HG02763 (cell line): ENCODE measurements around the gene LHB.

ENCODE experiments used
- ATAC-seq: cut with Tn5 transposase; IDR thresholded peaks from one replicate; pipeline ENCODE4 v1.9.1; 2021; ENCODE audit warnings: mild to moderate bottlenecking, moderate library complexity; ENCODE audit not compliant: unreplicated experiment

Gene LHB

DNA sequence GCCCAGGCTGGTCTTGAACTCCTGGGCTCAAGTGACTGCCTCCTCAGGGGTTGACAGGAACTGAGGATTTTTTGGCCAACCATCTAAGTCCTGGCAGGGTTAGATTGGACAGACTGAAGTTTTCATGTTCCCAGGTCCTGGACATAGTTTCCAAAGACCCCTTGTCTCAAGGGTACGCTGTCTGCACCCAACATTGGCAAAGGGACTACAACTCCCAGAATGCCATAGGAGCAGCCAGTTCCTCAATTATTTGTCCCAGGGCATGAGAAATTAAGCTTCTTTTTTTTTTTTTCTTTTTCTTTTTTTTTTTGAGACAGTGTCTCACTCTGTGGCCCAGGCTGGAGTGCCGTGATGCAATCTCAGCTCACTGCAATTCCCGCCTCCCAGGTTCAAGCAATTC is 30.7 kb downstream of the LHB start:
- no peak for ATAC-seq

DNA sequence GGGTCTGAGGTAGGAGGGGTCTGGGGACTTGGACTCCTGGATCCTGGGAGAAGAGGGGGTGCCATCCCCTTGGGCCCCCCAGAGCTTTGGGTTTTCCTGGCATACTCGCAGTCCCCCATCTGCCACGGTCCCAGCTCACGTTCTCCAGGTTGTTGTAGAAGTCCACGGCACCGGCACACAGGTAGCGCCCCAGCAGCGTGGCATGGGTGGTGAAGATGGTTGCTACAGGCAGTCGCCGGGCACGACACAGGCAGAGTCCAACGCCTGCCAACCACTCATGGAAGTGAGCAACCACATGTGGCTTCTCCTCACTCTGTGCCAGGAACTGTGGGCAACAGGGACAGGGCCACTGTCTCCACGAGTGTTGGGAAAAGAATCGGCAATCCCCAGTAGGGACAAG is 31.2 kb downstream of the LHB start:
- no peak for ATAC-seq

DNA sequence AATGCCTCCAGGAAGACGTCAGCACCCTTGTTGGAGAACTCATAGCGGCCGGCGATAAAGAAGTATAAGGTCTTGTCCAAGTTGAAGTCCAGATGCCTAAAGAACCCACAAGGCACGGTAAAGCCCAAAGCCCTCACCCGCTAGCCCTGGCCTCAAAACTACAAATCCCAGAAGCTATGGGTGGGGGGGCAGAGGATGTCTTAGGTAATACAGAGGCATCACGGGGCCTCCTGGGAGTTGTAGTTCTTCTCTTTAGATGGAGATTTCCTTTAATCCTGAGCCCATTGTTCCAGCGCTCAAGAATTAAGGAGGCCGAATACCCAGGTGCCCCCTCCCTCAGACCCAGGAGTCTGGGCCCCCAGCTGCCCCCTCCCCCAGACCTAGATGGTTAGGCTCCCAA is 34.6 kb downstream of the LHB start:
- no peak for ATAC-seq

DNA sequence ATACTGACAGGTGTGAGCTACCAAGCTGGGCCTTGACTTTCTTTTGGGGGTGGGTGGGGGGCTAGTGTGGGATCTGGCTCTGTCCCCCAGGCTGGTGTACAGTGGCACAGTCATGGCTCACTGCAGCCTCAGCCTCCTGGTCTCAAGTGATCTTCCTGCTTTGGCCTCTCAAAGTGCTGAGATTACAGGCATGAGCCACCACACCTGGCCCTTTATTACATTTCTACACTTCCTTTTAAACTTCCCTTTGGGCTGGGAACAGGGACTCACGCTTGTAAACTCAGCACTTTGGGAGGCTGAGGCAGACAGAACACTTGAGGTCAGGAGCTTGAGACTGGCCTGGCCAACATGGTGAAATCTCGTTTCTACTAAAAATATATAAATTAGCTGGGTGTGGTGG is 39.8 kb downstream of the LHB start:
- no peak for ATAC-seq

DNA sequence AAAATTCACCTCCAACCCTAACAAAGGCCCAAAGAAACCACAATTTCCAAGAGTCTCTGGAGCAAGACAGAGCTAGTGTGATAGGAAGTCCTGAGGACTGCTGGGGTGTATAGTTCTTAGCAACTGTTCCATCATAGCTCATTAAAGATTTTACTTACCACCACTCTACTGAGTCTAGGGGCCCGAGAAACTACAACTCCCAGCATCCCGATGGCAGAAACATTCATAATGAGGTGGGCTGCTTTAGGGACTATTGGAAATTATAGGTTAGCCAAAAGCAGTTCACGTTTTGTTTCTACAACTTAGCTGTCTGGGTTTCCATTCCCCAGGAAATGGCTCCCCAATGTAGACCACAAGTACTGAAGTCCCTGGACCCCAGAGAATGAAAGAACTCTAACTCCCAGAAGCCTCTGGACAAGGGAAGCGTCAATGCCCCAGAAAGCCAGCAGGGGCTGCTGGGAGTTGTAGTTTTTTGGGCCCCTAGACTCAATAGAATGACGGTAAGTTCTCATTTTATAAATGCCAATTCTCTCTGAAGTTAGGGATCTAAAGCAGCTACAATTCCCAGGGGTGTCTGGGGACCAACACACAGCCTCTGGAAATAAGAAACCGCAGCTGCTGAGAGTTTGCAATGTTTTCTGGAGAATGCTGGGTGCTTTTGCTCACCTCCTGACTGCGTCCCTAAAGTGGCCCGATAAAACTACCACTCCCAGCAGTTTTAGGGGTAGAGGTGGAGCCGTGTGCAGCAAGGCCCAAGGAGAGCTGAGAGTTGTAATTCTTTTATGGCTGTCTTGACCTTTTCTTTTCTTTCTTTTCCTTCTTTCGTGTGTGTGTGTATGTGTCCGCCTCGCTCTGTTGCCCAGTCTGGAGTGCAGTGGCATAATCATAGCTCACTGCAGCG is 40.7 kb downstream of the LHB start:
- ATAC-seq: no peak

DNA sequence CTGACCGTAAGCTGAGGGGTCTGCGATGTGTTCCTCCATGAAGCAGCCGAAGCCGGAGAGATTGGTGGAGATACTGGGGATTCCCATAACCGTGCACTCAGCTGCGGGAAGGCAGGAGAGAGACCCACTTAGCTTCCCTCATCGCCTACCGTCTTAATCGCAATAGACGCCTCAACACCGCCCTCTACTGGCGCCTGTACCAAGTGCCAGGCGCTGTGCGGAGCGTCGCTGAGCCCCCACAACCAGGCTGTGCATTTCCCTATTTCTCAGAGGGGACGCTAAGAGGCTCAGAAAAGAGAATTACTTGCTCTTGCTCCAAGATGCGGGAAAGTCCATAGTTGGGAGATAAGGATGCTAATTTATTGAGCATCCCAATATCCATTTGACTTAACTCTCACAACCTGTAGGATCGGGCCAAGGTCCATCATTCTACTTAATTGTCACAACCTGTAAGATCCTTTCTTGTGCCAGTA is 45.9 kb downstream of the LHB start:
- ATAC-seq: no peak

DNA sequence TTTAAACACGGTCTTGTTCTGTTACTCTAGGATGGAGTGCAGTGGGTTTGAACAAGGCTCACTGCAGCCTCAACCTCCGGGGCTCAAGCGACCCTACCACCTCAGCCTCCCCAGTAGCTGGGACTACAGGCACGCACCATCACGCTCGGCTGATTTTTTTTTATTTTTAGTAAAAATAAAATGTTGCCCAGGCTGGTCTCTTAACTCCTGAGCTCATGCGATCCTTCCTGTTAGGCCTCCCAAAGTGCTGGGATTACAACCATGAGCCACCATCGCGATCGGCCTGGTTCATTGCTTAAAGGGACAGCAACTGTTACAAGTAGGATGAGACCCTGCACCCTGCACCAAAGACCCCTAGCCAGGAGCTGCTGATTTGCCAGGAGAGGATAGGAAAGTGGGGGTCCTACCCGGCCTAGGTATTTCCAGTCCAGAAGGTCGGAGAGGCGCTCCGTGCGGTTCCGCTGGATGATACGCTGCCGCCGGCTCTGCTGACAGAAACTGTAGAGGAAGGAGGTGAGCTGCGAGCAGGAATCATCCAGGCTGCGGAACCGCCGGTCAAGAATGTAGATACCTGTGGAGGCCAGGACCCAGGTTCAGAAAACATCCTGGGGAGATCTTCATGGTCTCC is 46.6 kb downstream of the LHB start:
- no peak for ATAC-seq

DNA sequence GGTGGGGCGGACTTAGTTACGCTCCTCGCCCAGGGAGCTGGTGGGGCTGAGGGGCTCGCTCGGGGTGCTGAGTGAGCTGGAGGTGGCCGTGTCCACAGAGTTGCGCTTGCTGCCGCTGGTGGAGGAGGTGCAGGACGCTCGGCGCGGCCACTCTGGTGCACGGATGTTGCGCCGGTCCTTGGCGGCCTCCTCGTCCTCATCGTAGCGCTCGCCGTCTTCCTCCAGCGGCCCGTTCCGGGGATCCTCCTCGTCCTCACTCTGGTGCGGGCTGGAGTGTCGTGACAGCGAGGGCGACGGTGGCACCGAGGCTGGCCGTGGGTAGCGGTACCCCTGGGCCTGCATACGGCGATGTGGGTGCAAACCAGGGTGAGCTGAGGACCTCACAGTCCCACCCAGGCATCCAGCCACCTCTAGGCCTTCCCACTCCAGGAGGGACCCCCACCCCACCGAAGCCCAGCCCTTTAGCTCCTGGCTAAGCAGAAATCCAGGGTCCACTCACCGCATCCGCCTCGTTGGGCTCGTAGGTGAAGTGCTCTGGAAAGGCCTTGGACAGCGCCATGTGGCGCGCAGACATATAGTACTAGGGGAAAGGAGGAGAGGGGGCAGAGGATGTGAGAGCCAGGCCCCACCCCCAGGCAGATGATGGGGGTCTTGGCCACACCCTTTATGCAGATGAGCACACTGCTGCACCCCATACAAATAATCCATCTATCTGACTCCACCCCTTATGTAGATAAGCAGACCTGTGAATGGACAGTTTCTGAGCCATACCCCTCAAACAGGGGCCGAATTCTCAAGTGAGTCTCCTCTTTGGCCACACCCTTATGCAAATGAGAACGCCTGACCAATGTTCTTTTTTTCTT is 47.4 kb downstream of the LHB start:
- ATAC-seq: no peak

DNA sequence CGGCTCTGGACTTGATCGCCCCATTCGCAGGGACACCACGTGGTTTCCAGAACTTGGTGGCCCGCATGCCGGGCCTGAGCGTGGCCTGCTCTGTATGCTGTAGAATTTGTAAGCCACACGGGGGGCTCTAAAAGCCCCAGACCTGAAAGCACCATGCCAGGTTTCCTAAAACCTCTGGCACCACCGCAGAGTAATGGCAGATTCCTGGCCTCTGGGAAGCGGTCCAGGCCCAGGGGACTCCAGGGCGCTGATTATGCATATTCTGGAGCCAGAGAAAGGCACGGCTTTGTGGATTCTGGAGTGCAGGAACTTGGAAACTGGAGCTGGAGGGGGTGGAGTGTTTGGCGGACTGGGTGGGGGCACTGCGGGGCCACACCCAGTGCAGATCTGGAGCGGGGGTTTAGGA is 48.1 kb downstream of the LHB start:
- no peak for ATAC-seq

DNA sequence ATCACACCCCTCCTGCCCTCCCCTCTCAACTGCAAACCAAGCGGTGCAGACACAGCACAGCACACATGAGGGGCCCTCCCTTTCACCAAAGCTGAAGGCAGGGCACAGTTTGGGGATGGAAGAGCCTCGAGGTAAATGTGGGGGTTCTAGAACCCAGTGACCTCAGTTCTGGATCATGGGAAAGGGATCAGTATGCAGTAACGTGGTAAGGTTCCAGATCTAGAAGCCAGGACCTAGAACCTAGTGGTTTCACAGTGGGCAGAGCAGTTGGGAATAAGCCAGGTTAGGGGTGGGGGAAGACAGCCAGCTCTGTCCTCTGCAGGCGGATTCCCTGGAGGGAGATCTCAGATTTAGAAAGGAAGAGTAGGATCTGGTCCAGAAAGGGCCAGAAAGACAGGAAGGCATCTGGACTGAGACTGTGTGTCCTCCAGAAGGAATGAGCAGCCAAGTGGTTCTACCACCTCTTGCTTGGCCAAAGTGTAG is 48.7 kb downstream of the LHB start:
- no peak for ATAC-seq

DNA sequence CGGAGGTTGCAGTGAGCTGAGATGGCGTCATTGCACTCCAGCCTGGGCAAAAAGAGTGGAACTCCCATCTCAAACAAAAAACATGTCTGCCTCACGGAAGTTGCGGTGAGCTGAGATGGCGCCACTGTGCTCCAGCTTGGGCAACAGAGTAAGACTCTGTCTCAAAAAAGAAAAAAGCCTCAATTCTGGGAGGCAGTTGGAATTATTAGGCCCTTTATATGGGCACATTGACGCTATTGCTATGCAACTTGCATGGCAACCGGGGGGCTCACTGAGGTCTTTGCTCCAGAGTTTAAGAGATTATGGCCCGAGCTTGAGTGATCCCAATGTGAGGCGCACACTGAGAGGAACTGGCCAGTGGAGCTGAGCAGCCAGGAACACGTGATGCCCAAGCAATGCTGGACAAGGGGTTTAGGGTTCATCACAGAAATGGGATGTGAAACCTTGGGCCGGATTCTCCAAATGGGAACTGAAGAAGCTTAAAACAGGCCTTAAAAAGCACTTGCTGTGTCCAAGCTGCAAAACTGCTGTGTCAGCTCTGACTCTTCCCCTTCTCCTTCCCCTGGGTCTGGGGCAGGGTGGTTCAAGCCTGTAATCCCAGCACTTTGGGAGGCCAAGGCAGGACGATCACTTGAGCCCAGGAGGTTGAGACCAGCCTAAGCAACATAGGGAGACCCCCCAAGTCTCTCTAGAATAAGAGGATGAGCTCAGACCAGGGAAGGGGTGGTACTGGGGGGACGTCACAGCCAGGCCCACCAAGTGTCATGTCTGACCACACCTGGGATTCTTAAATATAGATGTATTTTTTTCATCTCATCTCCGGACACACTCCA is 49.3 kb downstream of the LHB start:
- ATAC-seq: no peak

DNA sequence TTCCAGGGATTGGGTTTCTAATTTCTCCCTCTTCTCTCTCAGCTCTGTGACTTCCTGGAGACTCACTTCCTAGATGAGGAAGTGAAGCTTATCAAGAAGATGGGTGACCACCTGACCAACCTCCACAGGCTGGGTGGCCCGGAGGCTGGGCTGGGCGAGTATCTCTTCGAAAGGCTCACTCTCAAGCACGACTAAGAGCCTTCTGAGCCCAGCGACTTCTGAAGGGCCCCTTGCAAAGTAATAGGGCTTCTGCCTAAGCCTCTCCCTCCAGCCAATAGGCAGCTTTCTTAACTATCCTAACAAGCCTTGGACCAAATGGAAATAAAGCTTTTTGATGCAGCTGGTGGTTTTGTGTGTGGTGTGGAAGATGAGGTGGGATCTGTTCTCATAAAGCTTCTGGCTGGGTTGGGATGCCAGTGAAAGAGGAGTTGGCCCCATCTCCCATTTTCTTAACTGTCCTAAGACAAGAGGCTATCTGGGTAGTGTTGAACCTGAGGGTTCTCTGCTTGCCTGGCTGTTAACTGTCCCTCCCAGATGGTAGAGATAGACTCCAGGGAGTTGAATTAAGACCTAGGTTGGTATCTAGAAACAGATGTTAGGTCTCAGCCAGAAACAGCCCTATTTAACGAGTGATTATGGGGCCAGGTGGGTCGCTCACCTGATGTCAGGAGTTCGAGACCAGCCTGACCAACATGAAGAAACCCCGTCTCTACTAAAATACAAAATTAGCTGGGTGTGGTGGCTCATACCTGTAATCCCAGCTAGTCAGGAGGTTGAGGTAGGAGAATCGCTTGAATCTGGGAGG is 50.1 kb downstream of the LHB start:
- no peak for ATAC-seq
